MM.1S (cell line): ENCODE results near the gene PCP2.

Source experiments
- CTCF ChIP-seq: fragments of 300-600 bp; sonication (generic); IDR thresholded peaks from 2 replicates; pipeline ENCODE4 v1.5.1; 2016; ENCODE audit warnings: antibody characterized with exemption, low read length, mixed read lengths
- EZH2 ChIP-seq: fragments of 300-600 bp; sonication (generic); optimal IDR thresholded peaks from 2 replicates; pipeline ENCODE3; 2017; ENCODE audit warnings: low read depth, mild to moderate bottlenecking, antibody characterized with exemption, low read length, mixed read lengths
- EZH2phosphoT487 ChIP-seq: fragments of 300-600 bp; sonication (generic); IDR thresholded peaks from 2 replicates; pipeline ENCODE4 v1.6.1; 2018; ENCODE audit warnings: antibody characterized with exemption, low read length

- TF ChIP-seq EZH2phosphoT487, result no peak
- no peak for TF ChIP-seq CTCF
- no peak for TF ChIP-seq EZH2
Measured at GRCh38 chr19:7637374-7638256, 4.1 kb upstream of the PCP2 start.
